Measurements from ENCODE around the gene RPH3AL. TPM values are rescaled to one million over a fixed set of nuclear protein-coding genes. Genes with fewer than 3 reads are reported as not detected.

The RPH3AL gene
- total RNA-seq, 1 experiment from 2014 or later: 24.9 TPM

GRCh38 chr17:325270-326009 lies 27.2 kb downstream of the RPH3AL start:
- intact Hi-C loops (cut with micrococcal nuclease): no loop called here
- Histone ChIP-seq H3F3A (ENCODE audit: low read length, unreplicated experiment) (no peaks in the 10 kb centered on the region), H3K79me2 (ENCODE audit: low read length) (no peaks in the 10 kb centered on the region), H3K4me3 (ENCODE audit: low read length) (no peak overlapping the region), H2AFZ (ENCODE audit: low read length) (no peak overlapping the region), H3K4me1 (ENCODE audit: insufficient read depth, low read length) (no peaks in the 10 kb centered on the region), H3K27me3 (ENCODE audit: low read length) (no peaks in the 10 kb centered on the region), H3K4me2 (ENCODE audit: low read length) (no peak overlapping the region), H4K20me1 (ENCODE audit: low read length) (no peaks in the 10 kb centered on the region), H3K9ac (ENCODE audit: low read length) (no peak overlapping the region), H3K9me3 (ENCODE audit: low read length) (no peaks in the 10 kb centered on the region), H3K36me3 (ENCODE audit: low read depth, low read length) (no peaks in the 10 kb centered on the region), H3K27ac (ENCODE audit: low read length) (no peak overlapping the region), H3K9me2 (replicated peaks; ENCODE audit: low read length) (no peaks in the 10 kb centered on the region)
- ATAC-seq (no peak), DNase-seq (no peak)
- ChIA-PET CTCF (no interaction called here), POLR2A (ENCODE audit: unreplicated experiment) (no interaction called here)
- TF ChIP-seq EZH2 (IDR thresholded peaks at IDR 0.05; ENCODE audit: low read length, unreplicated experiment) (no peak), EZH2phosphoT487 (IDR thresholded peaks at IDR 0.05; ENCODE audit: borderline replicate concordance, low read length) (no peak)
- TF ChIP-seq, protein P1, sequence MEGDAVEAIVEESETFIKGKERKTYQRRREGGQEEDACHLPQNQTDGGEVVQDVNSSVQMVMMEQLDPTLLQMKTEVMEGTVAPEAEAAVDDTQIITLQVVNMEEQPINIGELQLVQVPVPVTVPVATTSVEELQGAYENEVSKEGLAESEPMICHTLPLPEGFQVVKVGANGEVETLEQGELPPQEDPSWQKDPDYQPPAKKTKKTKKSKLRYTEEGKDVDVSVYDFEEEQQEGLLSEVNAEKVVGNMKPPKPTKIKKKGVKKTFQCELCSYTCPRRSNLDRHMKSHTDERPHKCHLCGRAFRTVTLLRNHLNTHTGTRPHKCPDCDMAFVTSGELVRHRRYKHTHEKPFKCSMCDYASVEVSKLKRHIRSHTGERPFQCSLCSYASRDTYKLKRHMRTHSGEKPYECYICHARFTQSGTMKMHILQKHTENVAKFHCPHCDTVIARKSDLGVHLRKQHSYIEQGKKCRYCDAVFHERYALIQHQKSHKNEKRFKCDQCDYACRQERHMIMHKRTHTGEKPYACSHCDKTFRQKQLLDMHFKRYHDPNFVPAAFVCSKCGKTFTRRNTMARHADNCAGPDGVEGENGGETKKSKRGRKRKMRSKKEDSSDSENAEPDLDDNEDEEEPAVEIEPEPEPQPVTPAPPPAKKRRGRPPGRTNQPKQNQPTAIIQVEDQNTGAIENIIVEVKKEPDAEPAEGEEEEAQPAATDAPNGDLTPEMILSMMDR (conservative IDR thresholded peaks at IDR 0.05; ENCODE audit: low read depth, low read length): no peak
- no TSS peak for BruUV-seq (replicated peaks)

DNA sequence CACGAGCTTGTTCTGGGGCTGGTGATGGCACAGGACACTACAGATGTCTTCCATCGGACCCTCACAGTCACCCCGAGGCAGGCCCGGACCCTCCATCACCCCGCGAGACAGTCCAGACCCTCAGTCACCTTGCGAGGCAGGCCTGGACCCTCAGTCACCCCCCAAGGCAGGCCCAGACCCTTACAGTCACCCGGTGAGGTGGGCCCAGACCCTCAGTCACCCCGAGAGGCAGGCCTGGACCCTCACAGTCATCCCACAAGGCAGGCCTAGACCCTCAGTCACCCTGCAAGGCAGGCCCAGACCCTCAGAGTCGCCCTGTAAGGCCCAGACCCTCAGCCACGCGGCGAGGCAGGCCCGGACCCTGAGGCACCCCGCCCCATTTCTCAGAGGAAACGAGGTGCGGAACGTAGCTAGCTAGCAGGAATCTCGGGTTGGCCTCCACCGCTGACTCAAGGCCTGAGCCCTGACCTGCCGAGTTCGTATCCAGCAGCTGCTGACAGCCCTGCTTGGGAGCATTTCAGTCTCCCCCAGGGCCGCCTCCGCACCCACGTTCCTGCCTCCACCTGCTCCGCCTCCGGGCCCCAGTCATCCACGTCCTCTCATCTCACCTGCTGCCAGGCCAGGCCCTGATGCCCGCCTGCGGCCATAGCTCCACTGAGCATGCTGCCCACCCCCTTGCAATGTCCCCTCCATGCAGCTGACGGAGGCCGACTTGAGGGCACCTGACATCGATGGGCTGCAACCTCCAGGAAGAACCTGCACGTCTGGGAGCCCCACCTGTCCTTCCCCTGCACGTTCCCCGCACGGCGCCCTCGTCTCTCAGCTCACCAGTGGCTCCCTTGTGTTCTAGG lies 28.7 kb downstream of the RPH3AL start:
- H2AFZ ChIP-seq (ENCODE audit: low read length): no peak overlapping the region
- no peaks in the 10 kb centered on the region for H3F3A ChIP-seq (ENCODE audit: low read length, unreplicated experiment)
- no peak overlapping the region for H3K4me2 ChIP-seq (ENCODE audit: low read length)
- ATAC-seq (no peak), DNase-seq (no peak)
- TF ChIP-seq EZH2phosphoT487 (IDR thresholded peaks at IDR 0.05; ENCODE audit: borderline replicate concordance, low read length) (no peak), EZH2 (IDR thresholded peaks at IDR 0.05; ENCODE audit: low read length, unreplicated experiment) (no peak)
- TF ChIP-seq, protein P1 (conservative IDR thresholded peaks at IDR 0.05; ENCODE audit: low read depth, low read length): no peak
- no peaks in the 10 kb centered on the region for H3K9me2 ChIP-seq (replicated peaks; ENCODE audit: low read length)
- no peaks in the 10 kb centered on the region for H3K27me3 ChIP-seq (ENCODE audit: low read length)
- H3K27ac ChIP-seq (ENCODE audit: low read length): no peak overlapping the region
- no peaks in the 10 kb centered on the region for H4K20me1 ChIP-seq (ENCODE audit: low read length)
- H3K9ac ChIP-seq (ENCODE audit: low read length): no peak overlapping the region
- no TSS peak for BruUV-seq (replicated peaks)
- no peaks in the 10 kb centered on the region for H3K9me3 ChIP-seq (ENCODE audit: low read length)
- POLR2A ChIA-PET (ENCODE audit: unreplicated experiment): no interaction called here
- no peak overlapping the region for H3K4me3 ChIP-seq (ENCODE audit: low read length)
- CTCF ChIA-PET: no interaction called here
- no peaks in the 10 kb centered on the region for H3K79me2 ChIP-seq (ENCODE audit: low read length)
- intact Hi-C loops (cut with micrococcal nuclease): no loop called here
- no peaks in the 10 kb centered on the region for H3K4me1 ChIP-seq (ENCODE audit: insufficient read depth, low read length)
- H3K36me3 ChIP-seq (ENCODE audit: low read depth, low read length): peaks cover 1% of the 10 kb centered on the region

DNA sequence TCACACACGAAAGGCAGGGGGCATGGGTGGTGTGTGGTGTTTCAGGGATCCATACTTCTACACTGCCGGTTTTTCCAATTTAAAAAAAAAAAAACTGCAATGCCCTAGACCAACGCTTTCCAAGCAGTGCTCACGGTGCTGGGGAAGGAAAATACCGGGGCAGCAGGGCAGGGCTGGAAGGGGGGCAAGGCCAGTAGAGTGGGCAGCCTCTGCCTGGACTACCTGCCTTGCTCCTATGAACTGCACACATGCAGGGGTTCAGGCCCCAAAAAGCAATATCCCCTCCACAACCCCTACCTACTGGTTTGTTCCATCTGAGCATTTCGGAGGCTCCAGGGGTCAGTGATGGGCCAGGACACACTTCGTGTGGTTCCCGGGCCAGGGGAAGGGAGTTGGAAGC lies 29.4 kb downstream of the RPH3AL start:
- CTCF ChIA-PET: no interaction called here
- Histone ChIP-seq H3K9me3 (ENCODE audit: low read length) (no peaks in the 10 kb centered on the region), H3K4me2 (ENCODE audit: low read length) (no peak overlapping the region), H3K27ac (ENCODE audit: low read length) (no peak overlapping the region), H3K79me2 (ENCODE audit: low read length) (no peaks in the 10 kb centered on the region), H3K9me2 (replicated peaks; ENCODE audit: low read length) (no peaks in the 10 kb centered on the region), H4K20me1 (ENCODE audit: low read length) (no peaks in the 10 kb centered on the region), H3K27me3 (ENCODE audit: low read length) (no peaks in the 10 kb centered on the region), H3F3A (ENCODE audit: low read length, unreplicated experiment) (no peaks in the 10 kb centered on the region), H3K36me3 (ENCODE audit: low read depth, low read length) (peaks cover 8% of the 10 kb centered on the region), H3K4me1 (ENCODE audit: insufficient read depth, low read length) (no peaks in the 10 kb centered on the region), H3K4me3 (ENCODE audit: low read length) (no peak overlapping the region), H3K9ac (ENCODE audit: low read length) (no peak overlapping the region), H2AFZ (ENCODE audit: low read length) (no peak overlapping the region)
- BruUV-seq (replicated peaks): no TSS peak
- intact Hi-C loops (cut with micrococcal nuclease): no loop called here
- ATAC-seq: no peak
- TF ChIP-seq, protein P1 (conservative IDR thresholded peaks at IDR 0.05; ENCODE audit: low read depth, low read length): no peak
- TF ChIP-seq EZH2 (IDR thresholded peaks at IDR 0.05; ENCODE audit: low read length, unreplicated experiment) (no peak), EZH2phosphoT487 (IDR thresholded peaks at IDR 0.05; ENCODE audit: borderline replicate concordance, low read length) (no peak)
- POLR2A ChIA-PET (ENCODE audit: unreplicated experiment): no interaction called here
- no peak for DNase-seq

All from PC-3 (cell line).